ENCODE data around the gene PEAK1.

Gene PEAK1

GRCh38 chr15:77084436-77084835 lies 335.5 kb downstream of the PEAK1 start:
- no peak for DNase-seq

DNA sequence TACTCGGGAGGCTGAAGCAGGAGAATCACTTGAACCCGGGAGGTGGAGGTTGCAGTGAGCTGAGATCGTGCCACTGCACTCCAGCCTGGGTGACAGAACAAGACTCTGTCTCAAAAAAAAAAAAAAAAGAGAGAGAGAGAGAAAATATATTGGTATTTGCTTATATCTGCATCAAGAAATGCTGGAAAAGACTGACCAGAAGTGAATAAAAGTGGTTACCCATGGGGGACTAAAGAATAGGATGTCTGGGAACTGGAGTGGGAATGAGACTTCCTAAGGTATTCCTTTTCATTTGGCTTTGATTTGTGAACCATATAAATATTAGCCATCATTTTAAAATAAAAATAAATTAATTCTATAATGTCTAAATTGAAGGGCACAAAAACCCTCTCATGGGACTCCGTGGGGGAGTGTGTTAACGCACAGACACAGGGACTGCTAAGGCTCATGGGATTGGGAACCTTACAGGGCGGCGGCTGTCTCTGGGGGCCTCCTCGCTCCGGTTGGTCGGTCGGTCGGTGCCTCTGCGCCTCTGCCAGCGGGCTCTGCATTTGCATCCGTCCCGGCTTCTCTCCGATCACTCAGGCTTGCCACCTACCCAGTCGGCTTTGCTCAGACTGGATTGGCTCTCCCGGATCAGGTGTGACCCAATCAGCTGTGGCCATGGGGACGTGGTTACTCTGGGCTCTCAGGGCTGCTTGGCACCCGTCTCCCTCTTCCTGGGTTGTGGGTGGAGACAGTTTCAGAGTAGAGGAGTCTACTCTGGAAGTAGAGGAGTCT lies 336.3 kb downstream of the PEAK1 start:
- peak; percentile 94 for DNase-seq

DNA sequence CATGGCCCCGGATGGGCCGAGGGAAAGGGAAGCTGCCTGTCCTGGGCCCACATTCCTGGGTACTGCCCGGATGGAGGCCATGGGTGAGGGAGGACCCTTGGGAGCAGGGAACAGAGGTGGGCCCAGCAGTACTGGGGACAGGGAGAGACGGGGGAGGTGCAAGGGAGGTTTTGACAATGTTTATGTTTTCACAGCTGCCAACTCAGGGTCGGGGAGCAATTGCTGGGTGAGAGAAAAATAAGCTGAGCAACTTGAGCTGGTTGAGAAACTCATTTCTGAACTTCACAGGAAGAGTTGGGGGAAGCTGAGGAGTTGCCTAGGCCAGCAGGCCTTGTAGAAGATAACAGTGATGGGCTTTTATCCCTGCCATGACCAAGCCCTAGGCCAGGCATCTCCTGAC lies 337.9 kb downstream of the PEAK1 start:
- no peak for DNase-seq

DNA sequence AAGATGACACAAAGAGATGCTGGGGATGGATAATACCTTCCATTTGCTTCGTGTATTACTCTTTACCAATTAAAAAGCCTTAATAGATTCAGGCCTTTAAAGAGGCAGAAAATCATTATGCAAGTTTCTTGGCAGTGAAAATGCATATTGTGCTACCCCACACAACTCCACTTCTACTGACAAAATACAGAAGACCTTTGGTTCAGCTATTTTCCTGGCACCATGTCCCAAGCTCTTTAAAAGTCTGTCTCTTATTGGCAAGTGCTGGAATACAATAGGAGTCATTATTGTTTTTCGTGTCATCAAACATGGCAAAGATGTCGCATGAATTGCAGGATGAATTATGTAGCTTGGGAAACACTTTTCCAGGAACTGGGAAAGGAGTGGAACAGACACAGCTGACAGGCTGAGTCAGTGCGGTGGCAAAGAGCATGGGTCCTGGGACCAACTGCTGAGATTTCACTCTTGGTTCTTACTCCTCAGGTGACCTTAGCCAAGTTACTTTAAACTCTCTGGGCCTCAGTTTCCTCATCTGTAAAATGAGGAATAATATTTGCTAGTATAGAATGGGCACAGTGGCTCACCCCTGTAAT lies 343.5 kb downstream of the PEAK1 start:
- no peak for DNase-seq

GRCh38 chr15:77075528-77075927 lies 344.4 kb downstream of the PEAK1 start:
- no peak for DNase-seq

DNA sequence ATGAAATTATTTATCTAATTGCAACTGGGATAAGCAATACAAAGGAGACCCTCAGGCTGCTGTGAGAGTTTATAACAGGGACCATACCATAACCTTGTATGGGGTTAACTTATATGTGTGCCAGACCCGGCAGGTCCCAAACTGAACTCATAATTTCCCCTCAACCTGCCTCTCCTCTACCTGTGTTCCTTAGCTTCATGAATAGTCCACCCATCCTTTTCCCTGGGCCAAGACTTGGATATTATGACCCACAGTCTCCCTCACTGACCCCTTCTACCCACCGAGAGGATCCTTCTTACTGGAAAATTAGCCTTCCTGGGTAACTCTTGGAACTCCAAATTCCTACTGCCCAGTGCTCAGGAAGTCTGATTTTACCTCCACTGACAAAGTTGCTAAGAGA lies 345.6 kb downstream of the PEAK1 start:
- no peak for DNase-seq

DNA sequence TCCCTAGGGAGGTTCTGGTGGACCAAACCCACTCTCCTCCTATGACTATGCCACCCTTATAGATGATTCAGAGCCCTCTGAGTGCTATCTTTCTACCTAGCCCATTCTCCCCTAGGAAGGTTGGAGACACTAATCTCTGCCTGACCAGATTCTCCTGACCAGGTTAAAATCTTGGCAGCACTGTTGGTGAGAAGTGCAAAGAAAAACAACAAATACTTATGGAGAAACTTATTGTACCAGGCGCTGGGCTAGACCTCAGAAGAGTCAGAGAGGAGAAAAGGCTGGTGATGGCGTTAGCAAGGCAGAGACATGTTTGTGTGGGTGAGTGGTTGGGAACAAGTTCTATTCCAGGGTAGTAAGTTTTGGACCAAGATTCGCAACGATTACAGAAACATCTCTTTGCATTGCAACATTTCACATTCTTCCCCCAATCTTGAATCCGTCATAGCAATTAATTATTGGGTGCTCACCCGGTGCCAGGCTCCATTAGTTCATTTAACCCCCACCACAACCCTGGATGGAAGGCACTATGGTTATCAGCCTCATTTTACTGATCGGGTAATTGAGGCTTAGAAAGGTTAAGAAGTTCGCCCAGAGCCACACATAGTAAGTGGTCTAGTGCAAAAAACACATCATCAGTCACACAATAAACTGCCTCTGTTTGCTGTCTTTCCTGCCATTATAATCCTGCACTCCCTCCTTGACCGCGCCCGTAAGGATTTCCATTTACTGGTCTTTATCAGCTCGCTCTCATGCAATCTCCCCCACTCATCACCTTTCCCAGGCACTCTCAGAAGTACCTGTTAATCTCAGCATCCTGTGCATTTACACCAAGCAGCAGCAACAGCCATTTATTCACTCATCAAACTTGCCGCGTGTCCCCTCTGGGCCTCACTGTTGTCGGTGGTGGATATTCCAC lies 348.3 kb downstream of the PEAK1 start:
- no peak for DNase-seq

- DNase-seq, result peak; percentile 97
Measured at GRCh38 chr15:77070495-77071304, 349.2 kb downstream of the PEAK1 start, which contains the start of gene TSPAN3. Gene TSPAN3, minus strand, starts transcription at chr15:77071109. Its CDS starts 155 bp downstream, at chr15:77070954.

- no peak for DNase-seq
Measured at GRCh38 chr15:77070180-77070494, 349.8 kb downstream of the PEAK1 start.

DNA sequence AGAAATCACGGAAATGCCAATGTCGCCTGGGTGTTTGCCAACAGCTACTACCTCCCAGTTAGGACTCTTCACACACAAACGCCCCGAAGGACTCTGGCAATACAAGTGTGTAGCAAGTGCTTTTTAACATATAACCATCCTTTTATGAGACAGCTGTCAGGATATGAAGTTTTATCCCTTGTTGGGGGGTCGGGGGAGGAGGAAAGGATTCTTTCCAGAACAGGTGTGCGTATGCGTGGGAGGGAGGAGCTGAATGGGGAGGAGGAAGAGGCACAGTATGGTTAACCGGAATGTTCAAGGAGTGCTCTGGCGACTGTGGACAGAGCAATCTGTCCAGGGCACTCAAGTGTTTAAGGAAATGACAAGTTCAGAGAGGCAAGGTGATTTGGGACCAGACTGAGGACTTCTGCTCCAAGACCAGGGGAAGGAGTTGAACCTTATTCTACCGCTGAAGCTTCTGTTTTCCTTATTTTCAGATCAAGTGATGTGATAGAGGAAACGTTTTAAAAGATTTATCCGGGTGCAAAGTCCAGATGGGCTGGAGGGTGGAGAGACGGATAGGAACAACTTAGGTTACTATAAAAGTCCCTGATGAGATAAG lies 350.3 kb downstream of the PEAK1 start:
- no peak for DNase-seq

- no peak for DNase-seq
Measured at GRCh38 chr15:77068633-77069032, 351.3 kb downstream of the PEAK1 start.

- DNase-seq, result no peak
Measured at GRCh38 chr15:77067691-77068367, 352.1 kb downstream of the PEAK1 start.

DNA sequence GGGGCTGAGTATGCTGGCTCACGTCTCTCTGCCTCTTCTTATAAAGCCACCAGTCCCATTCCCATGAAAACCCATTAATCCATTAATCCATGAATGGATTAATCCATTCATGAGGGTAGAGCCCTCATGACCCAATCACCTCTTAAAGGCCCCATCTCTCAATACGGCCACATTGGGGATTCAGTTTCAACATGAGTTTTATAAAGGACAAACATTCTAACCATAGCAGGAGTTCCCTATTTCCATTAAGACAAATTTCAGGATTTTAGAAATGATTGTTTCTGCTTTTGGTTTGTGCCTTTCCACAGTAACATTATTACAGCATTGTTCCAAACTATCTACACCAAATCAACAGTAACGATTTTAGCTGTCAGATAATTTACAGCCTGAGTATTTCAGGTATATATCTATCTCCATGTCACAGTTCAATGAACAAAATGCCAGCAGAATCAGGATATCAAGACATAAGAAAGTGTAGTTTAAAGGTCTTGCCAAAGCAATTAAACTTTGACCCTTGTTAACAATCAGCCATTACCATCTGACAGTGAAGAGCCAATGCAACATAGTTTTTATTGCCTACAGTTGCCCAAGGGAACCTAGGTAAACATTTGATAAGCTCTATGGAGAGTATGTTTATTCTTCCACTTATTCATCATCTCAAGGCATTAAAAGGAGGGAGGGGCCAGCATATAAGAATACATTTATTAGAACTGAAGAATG lies 352.8 kb downstream of the PEAK1 start:
- DNase-seq, result no peak

DNA sequence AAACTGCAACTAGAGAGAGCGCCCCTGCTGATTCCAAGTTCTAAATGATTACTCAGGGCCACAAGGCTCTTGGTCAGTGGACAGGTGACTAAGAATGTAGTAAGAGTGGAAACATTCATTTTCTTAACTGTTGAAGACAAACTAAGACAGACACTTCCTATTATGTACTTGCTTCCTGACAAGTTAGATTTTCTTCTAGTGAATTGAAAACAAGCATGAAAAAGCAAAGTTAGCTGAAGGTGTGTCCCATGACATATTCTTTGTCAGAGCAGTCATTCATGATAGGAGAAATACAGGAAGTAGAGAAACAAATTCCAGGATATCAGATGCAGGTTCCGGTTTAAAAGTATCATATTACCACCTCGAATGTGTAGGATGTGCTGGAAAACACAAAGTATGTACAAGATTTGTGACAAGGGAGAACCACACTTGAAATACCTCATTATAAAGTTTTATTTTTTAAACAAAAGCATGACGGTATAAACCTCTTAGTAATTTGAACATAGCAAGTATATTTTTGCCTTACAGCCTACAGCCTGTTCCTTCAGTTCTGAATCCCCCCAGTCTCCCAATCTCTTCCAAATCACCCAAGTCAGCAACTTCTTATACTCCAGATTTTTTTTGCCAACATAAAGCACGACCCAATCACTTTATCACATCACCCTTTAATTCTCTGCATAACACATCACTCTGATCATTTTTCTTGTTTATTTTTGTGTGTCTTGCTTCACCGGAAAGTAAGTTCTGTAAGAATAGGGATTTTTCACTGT lies 355.2 kb downstream of the PEAK1 start:
- no peak for DNase-seq

GRCh38 chr15:77064063-77064462 lies 355.8 kb downstream of the PEAK1 start:
- no peak for DNase-seq

- DNase-seq, result no peak
Measured at GRCh38 chr15:77063249-77063648, 356.7 kb downstream of the PEAK1 start.

DNA sequence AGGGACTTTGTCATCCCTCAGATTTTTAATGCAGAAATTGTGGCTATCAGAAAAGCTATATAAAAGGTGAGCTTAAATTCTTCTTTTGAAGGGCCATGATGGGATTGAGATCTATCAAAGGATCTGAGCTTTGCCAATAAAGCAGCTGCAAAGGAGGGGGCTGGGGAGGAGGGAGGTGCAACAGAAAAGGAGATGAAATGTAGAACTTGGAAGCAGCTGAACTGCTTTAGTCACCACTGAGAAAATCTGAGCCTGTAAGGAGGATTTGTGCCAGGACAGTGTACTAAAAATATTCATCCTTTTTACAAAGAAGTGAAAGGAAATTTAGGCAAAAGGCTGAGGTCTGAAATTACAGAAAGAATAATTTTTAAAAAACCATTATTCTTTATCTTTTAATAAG lies 359.4 kb downstream of the PEAK1 start:
- DNase-seq, result no peak

DNA sequence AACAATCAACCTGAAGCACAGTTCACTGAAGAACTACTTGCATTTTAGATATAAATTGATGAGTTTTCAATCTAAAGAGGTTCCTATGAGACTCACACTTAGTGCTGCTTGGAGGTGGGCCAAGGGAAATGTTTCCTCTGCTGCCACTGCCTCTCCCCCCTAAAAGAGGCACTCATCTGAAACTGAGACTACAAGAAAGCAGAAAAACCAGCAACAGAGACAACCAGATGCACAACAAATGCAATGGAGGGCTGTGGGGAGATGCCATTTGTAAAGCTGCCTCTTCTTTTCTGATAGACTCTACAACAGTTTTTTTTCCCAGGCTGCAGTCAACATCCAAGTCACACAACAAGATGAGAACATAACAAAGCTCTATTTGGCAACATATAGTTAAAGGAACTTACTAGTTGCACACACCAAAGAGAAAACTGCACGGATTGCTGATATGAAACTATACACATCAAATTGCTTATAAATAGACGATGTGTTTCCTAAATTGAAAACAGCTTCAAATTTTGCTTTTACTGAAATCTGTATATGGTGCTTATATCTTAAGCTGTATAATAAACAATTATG lies 360.0 kb downstream of the PEAK1 start:
- no peak for DNase-seq

GRCh38 chr15:77058468-77058867 lies 361.4 kb downstream of the PEAK1 start:
- no peak for DNase-seq

DNA sequence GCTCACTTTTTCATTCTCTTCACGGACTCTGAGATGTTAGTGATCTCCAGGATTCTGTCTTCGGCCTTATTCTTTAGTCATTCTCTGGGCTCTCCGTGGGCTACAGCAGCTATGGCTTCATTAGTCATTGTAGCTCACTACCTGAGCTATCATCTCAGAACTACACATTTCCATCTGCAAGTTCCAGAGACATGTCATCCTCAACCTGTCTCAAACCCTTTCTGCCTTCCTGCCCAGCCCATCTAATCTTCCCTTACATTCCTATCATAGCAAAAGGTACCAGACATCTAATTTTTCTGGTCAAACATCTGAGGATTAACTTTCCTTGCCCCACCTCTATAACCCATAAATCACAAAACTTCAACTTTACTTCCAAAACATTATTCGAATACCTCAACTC lies 362.2 kb downstream of the PEAK1 start:
- DNase-seq, result no peak
